K562 (cell line): Measurements from ENCODE around the gene TBC1D5. TPM values are rescaled to one million over a fixed set of nuclear protein-coding genes. Genes with fewer than 3 reads are reported as not detected.

Source experiments
- ATAC-seq: fragments of 200-7000 bp; cut with Tn5 transposase; 3 replicates; pipeline ENCODE4 v1.9.1; 2020; ENCODE audit warnings: moderate library complexity
- BruUV-seq: library from RNA; stranded (reverse); fragments of 400-500 nt; replicated peaks from 2 replicates; lab custom pipeline; 2021; lab: Mats Ljungman, UMichigan
- CTCF ChIA-PET: fragments of 300-600 bp; formaldehyde crosslinking; extraction: SDS; loops from one replicate; lab custom pipeline; 2021; ENCODE audit warnings: low intra/inter-chr PET ratio; lab: Yijun Ruan, JAX
- POLR2A ChIA-PET: fragments of 300-600, 350-650 bp; sonication (Branson Sonifier 250); formaldehyde crosslinking; extraction: SDS; loops from one replicate; lab custom pipeline; 2021; ENCODE audit warnings: antibody characterized with exemption, inconsistent platforms; lab: Yijun Ruan, JAX
- DNase-seq, 4 experiments: peaks; one replicate each; pipeline versions ENCODE4 v3.0.0 to v3.0.0-alpha.2; 2011 to 2018; ENCODE audit warnings: low spot score in 3 of 4, mixed read lengths in 3 of 4; ENCODE audit errors: extremely low read depth in 1 of 4
- FAIRE-seq: peaks from 2 replicates; lab custom pipeline; 2011; peaks lifted over from hg19 to GRCh38; lab: Jason Lieb, UNC
- H2AFZ ChIP-seq: 2 replicates; pipeline ENCODE4 v1.6.0; 2011; ENCODE audit warnings: low read depth, low read length, control low read depth, inconsistent platforms
- H3K27ac ChIP-seq: fragments of 200-600 bp; 3 replicates; pipeline ENCODE4 v1.8.0; 2011; ENCODE audit warnings: low read depth, mild to moderate bottlenecking, control low read depth, inconsistent platforms, low read length, moderate library complexity, mixed read lengths; ENCODE audit errors: extremely low read depth
- H3K27me3 ChIP-seq, 2 experiments: fragments of 300-600 bp in 1 of 2; 2 replicates in 1 of 2; 3 replicates in 1 of 2; pipeline versions ENCODE4 v1.6.0 to v1.8.0; 2011; ENCODE audit warnings: inconsistent platforms in 2 of 2, low read length in 2 of 2, mild to moderate bottlenecking in 1 of 2, mixed read lengths in 1 of 2, moderate library complexity in 1 of 2; ENCODE audit not compliant: control insufficient read depth in 2 of 2, insufficient read depth in 2 of 2
- H3K36me3 ChIP-seq: fragments of 300-600 bp; 3 replicates; pipeline ENCODE4 v1.8.0; 2011; ENCODE audit warnings: mild to moderate bottlenecking, low read length, inconsistent platforms; ENCODE audit not compliant: control insufficient read depth, insufficient read depth
- H3K4me1 ChIP-seq, 2 experiments: fragments of 200-600 bp in 1 of 2; replicated peaks in 1 of 2; 2 replicates in 1 of 2; 3 replicates in 1 of 2; pipeline versions ENCODE4 v1.5.1 to v1.8.0; 2011; ENCODE audit warnings: inconsistent platforms in 2 of 2, low read length in 2 of 2, mild to moderate bottlenecking in 1 of 2, mixed read lengths in 1 of 2, moderate library complexity in 1 of 2; ENCODE audit not compliant: control insufficient read depth in 2 of 2, insufficient read depth in 2 of 2
- H3K4me2 ChIP-seq: 2 replicates; pipeline ENCODE4 v1.6.1; 2011; ENCODE audit warnings: low read length, control low read depth, inconsistent platforms, mixed read lengths; ENCODE audit not compliant: insufficient read depth
- H3K4me3 ChIP-seq: fragments of 200-600 bp; sonication (generic), shearing (Covaris generic); 2 replicates; pipeline ENCODE4 v1.5.1; 2016; ENCODE audit warnings: control low read depth, inconsistent platforms
- H3K79me2 ChIP-seq: fragments of 200-600 bp; 3 replicates; pipeline ENCODE4 v1.8.0; 2011; ENCODE audit warnings: low read length, inconsistent platforms; ENCODE audit not compliant: control insufficient read depth, insufficient read depth
- H3K9ac ChIP-seq, 2 experiments: 2 replicates each; pipeline versions ENCODE4 v1.6.0 to v1.6.1; 2011; ENCODE audit warnings: low read depth in 2 of 2, low read length in 2 of 2, control low read depth in 1 of 2, inconsistent platforms in 1 of 2, mild to moderate bottlenecking in 1 of 2, mixed read lengths in 1 of 2; ENCODE audit not compliant: insufficient read depth in 1 of 2
- H3K9me1 ChIP-seq: one replicate; pipeline ENCODE4 v1.6.0; 2011; ENCODE audit warnings: inconsistent platforms, mild to moderate bottlenecking, low read length, moderate library complexity; ENCODE audit not compliant: control insufficient read depth, insufficient read depth
- H3K9me3 ChIP-seq: replicated peaks from 2 replicates; pipeline ENCODE4 v1.5.1; 2011; ENCODE audit warnings: low read depth, low read length, inconsistent platforms; ENCODE audit not compliant: control insufficient read depth, insufficient read depth
- H4K20me1 ChIP-seq: replicated peaks from 2 replicates; pipeline ENCODE4 v1.6.1; 2011; ENCODE audit warnings: low read length, inconsistent platforms, mixed read lengths; ENCODE audit not compliant: control insufficient read depth, insufficient read depth
- CEBPG ChIP-seq, 3 experiments: fragments of 200-800 bp in 1 of 3; sonication (Bioruptor generic) in 1 of 3; sonication (generic) in 1 of 3; formaldehyde crosslinking in 1 of 3; IDR thresholded peaks in 2 of 3; conservative IDR thresholded peaks in 1 of 3; 2 replicates each; pipeline versions ENCODE4 v1.6.1 to v1.8.0; 2016 to 2022; ENCODE audit warnings: missing compliant biosample characterization in 2 of 3, missing genetic modification characterization in 2 of 3, mild to moderate bottlenecking in 1 of 3, missing genetic modification reagents in 1 of 3
- CSDE1 ChIP-seq, 2 experiments: fragments of 450-650 bp; IDR thresholded peaks; 2 replicates each; pipeline ENCODE4 v1.6.1; 2016; ENCODE audit warnings: mild to moderate bottlenecking in 1 of 2
- CXXC5 ChIP-seq: fragments of 250-450 bp; sonication (Bioruptor Pico); IDR thresholded peaks from 2 replicates; pipeline ENCODE4 v1.8.0; 2022; ENCODE audit warnings: inconsistent platforms, mild to moderate bottlenecking, moderate library complexity
- HMGXB4 ChIP-seq: sonication (generic); formaldehyde crosslinking; IDR thresholded peaks from 2 replicates; pipeline ENCODE4 v1.8.1; 2023; ENCODE audit warnings: mild to moderate bottlenecking, missing genetic modification reagents
- L3MBTL2 ChIP-seq: fragments of 450-650 bp; IDR thresholded peaks from 2 replicates; pipeline ENCODE4 v1.6.1; 2016; ENCODE audit warnings: mild to moderate bottlenecking, moderate library complexity
- NCOA1 ChIP-seq: fragments of 450-650 bp; IDR thresholded peaks from 2 replicates; pipeline ENCODE4 v1.6.1; 2016; ENCODE audit warnings: low read depth
- RCOR1 ChIP-seq, 2 experiments: IDR thresholded peaks; 2 replicates each; pipeline ENCODE4 v1.6.1; 2012; ENCODE audit warnings: low read depth in 2 of 2, low read length in 2 of 2, borderline replicate concordance in 1 of 2, improper control_type of control experiment in 1 of 2
- REST ChIP-seq, 2 experiments: fragments of 450-650 bp; formaldehyde crosslinking in 1 of 2; IDR thresholded peaks; 2 replicates each; pipeline versions ENCODE4 v1.4.0 to v1.6.1; 2014 to 2020; ENCODE audit warnings: mild to moderate bottlenecking in 2 of 2, borderline replicate concordance in 1 of 2, low read depth in 1 of 2
- SIN3B ChIP-seq: fragments of 450-650 bp; IDR thresholded peaks from 2 replicates; pipeline ENCODE4 v1.6.1; 2017; ENCODE audit warnings: low read depth, mild to moderate bottlenecking, moderate library complexity
- ZNF316 ChIP-seq: fragments of 450-650 bp; IDR thresholded peaks from 2 replicates; pipeline ENCODE4 v1.6.1; 2016
- ZNF584 ChIP-seq: fragments of 200-800 bp; sonication (Bioruptor generic); IDR thresholded peaks from 2 replicates; pipeline ENCODE4 v1.6.1; 2016; ENCODE audit warnings: low read depth, mild to moderate bottlenecking, missing genetic modification characterization, missing compliant biosample characterization
- in situ Hi-C: fragments of 300-500 bp; cut with MboI; formaldehyde crosslinking; loops from 4 replicates; pipeline ENCODE4 v1.15.0; 2018; ENCODE audit warnings: inconsistent platforms, mixed read lengths
- intact Hi-C: fragments of 100-400 bp; cut with micrococcal nuclease; formaldehyde crosslinking; loops from 2 replicates; pipeline ENCODE4 v1.14.2; 2022
- polyA plus RNA-seq, 8 experiments: library from polyadenylated mRNA; depleted of rRNA in 4 of 8; stranded (reverse) in 5 of 8; unstranded in 3 of 8; fragments of >200 nt; fragmentation: Nextera tagmentation in 2 of 8; fragmentation: Illumina TruSeq in 1 of 8; extraction: Ambion mirVana in 2 of 8; extraction: Trizol in 1 of 8; gene quantifications; 2 replicates each; pipeline versions ENCODE4 v1.2.1 to v1.2.3, GENCODE V29; 2011 to 2014; ENCODE audit warnings: inconsistent platforms in 1 of 8, missing spikeins in 1 of 8
- total RNA-seq, 7 experiments: library from RNA; depleted of rRNA in 6 of 7; stranded (reverse); fragments of >200 nt in 6 of 7; fragmentation: Illumina TruSeq in 2 of 7; extraction: Trizol in 2 of 7; gene quantifications; 2 replicates each; pipeline versions ENCODE4 v1.2.1 to v1.2.3, GENCODE V29; 2011 to 2021; ENCODE audit warnings: low replicate concordance in 1 of 7

Gene TBC1D5
- total and polyA plus RNA-seq, 9 of the 15 experiments (the other 6 are each of a cell fraction or from before 2014, with no cell fraction given): 2.9 to 38.1 (median 25.6) TPM

- TF ChIP-seq REST (IDR thresholded peaks at IDR 0.05; ENCODE audit: borderline replicate concordance): no peak
- no peak for TF ChIP-seq REST (CRISPR knock-in tag; IDR thresholded peaks at IDR 0.05; ENCODE audit: low read depth)
- TF ChIP-seq, all 486 proteins: peak for 0
Measured at GRCh38 chr3:17239417-17239816, 503.0 kb downstream of the TBC1D5 start (continued).

GRCh38 chr3:17238023-17238422 is 504.4 kb downstream of the TBC1D5 start:
- H2AFZ ChIP-seq: no peak overlapping the region
- DNase-seq: no peak
- in situ Hi-C loops: loop anchor here (10.0 kb wide), 1 partner anchor 633 kb away; the partner anchor contains the start of gene DAZL
- CTCF ChIA-PET: interaction anchor here (0.6 kb wide), 1 partner anchor 1156 kb away, joined by 3 read pairs; no protein-coding TSS in a partner anchor
- no peaks in the 10 kb centered on the region for H3K27me3 ChIP-seq
- no peak overlapping the region for H3K4me3 ChIP-seq
- no peak for FAIRE-seq
- no peaks in the 10 kb centered on the region for H3K79me2 ChIP-seq
- H3K4me2 ChIP-seq: no peak overlapping the region
- H3K27ac ChIP-seq: no peak overlapping the region
- H4K20me1 ChIP-seq: no peaks in the 10 kb centered on the region
- H3K9me1 ChIP-seq: no peaks in the 10 kb centered on the region
- POLR2A ChIA-PET: no interaction called here
- BruUV-seq: no TSS peak
- no peaks in the 10 kb centered on the region for H3K36me3 ChIP-seq
- ATAC-seq: peak; percentile 76
- intact Hi-C loops: no loop called here
- H3K4me1 ChIP-seq: no peaks in the 10 kb centered on the region
- H3K9ac ChIP-seq: no peak overlapping the region
- no peaks in the 10 kb centered on the region for H3K9me3 ChIP-seq
- TF ChIP-seq SIN3B (no peak), RCOR1 (IDR thresholded peaks at IDR 0.05; ENCODE audit: borderline replicate concordance in 1 of 2, low read depth in 2 of 2, low read length in 2 of 2) (no peak), ZNF316 (no peak), CXXC5 (0 out of 2 replicates have a peak, but pooled peaks have one; percentile 24), ZNF584 (CRISPR knock-in tag) (0 out of 2 replicates have a peak, but pooled peaks have one; percentile 39), CSDE1 (IDR thresholded peaks at IDR 0.05) (no peak), HMGXB4 (CRISPR knock-in tag) (no peak), L3MBTL2 (peak; percentile 24; the same call in 1 of the 2 replicates), CEBPG (CRISPR knock-in tag; IDR thresholded peaks at IDR 0.05) (peak; percentile 57), CEBPG (tag; conservative IDR thresholded peaks at IDR 0.05 in 1 of 2, IDR thresholded peaks at IDR 0.05 in 1 of 2) (peak in 1 of 2 experiments; percentile 91; a peak in 2 of 4 replicates), NCOA1 (no peak)
